Vagina (tissue), 2 donors: Measurements from ENCODE around the gene RFLNA. TPM values are rescaled to one million over a fixed set of nuclear protein-coding genes. Genes with fewer than 3 reads are reported as not detected.
A peak's percentile ranks its signal among the peaks of the same experiment; 100 is the strongest.

Experiments used
- DNase-seq, 2 donors: peaks; one replicate each; pipeline ENCODE4 v3.0.0-alpha.2; 2017; ENCODE audit errors: extremely low spot score in 2 of 2
- H3K27ac ChIP-seq: fragments of 200-600 bp; sonication (generic); one replicate; pipeline ENCODE4 v1.5.1; 2019
- H3K27me3 ChIP-seq: fragments of 200-600 bp; sonication (generic); one replicate; pipeline ENCODE4 v1.5.1; 2019
- H3K36me3 ChIP-seq, 2 donors: fragments of 200-600 bp; sonication (generic); one replicate each; pipeline ENCODE4 v1.5.1; 2017 to 2019
- H3K4me1 ChIP-seq: fragments of 200-600 bp; sonication (generic); one replicate; pipeline ENCODE4 v1.5.1; 2019
- H3K4me3 ChIP-seq, 2 donors: fragments of 200-600 bp; sonication (generic); 1 replicate in 1 of 2; 2 replicates in 1 of 2; pipeline ENCODE4 v1.5.1; 2016 to 2019
- H3K9me3 ChIP-seq: fragments of 200-600 bp; sonication (generic); one replicate; pipeline ENCODE4 v1.5.1; 2019
- POLR2A ChIP-seq, 2 donors: fragments of 450-650 bp; IDR thresholded peaks; one replicate each; pipeline ENCODE4 v1.6.1; 2017; ENCODE audit warnings: antibody characterized with exemption in 2 of 2, mild to moderate bottlenecking in 2 of 2, moderate library complexity in 2 of 2
- POLR2AphosphoS5 ChIP-seq, 2 donors: sonication (generic); formaldehyde crosslinking; IDR thresholded peaks; one replicate each; pipeline ENCODE4 v1.9.0; 2017; ENCODE audit warnings: antibody characterized with exemption in 2 of 2, mild to moderate bottlenecking in 2 of 2, low read depth in 1 of 2; ENCODE audit not compliant: insufficient read depth in 1 of 2
- intact Hi-C: fragments of 100-400 bp; cut with DNase I; formaldehyde crosslinking; loops from one replicate; pipeline ENCODE4 v1.15.1; 2023
- total RNA-seq: library from RNA; depleted of rRNA; stranded (reverse); fragments of >200 nt; gene quantifications from one replicate; pipeline ENCODE4 v1.2.3, GENCODE V29; 2016
- TF ChIP-seq, protein P1 (sequence below), 3 experiments: fragments of 450-650 bp in 2 of 3; fragments of 200-600 bp in 1 of 3; sonication (generic) in 1 of 3; IDR thresholded peaks; one replicate each; pipeline ENCODE4 v1.5.1; 2017 to 2019; ENCODE audit warnings: antibody characterized with exemption in 3 of 3, mild to moderate bottlenecking in 2 of 3, moderate library complexity in 2 of 3

The RFLNA gene
- total RNA-seq, 1 donor from 2014 or later, result 1.7 TPM

DNA sequence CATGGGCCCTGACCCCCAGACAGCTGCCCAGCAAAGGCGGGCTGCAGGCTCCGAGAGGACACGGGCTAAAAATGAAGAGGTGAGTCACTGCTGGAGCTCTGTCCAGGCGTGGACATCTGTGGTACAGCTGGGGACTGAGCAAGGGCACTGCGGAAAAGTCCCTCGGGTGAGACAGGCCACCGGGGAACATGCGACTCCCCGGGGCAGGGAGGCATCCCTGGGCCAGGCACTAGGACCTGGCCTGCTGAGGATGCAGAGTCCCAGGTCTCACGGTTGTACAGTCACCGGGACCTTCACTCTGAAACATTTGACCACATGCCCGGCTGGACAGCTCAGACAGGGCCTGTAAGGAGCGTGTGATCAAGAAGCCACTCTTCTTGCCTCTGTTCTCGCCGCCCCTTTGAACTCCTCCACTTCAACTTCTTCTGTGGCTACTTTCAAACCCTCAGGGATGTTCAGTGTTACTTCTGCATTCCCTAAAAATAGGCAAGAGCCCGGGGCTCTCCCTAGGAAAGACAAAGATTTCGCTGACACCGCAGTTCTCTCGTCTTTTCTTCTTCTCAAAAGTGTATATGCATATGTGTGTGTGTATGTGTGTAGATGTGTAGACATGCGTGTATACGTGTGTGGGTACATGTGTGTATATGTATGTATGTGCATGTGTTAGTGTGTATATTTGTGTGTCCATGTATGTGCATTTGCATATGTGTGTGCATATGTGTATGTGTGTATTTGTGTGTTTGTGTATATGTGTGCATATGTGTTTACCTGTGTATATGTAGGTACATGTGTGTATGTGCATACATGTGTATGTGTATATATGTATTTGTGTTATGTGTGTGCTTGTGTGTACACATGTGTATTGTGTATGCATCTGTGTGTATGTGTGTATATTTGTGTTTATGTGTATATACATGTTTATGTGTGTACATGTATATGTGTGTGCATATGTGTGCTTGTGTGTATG lies 5.0 kb upstream of the RFLNA start:
- peak in 1 of 2 donors; percentile 44 for TF ChIP-seq POLR2AphosphoS5 (IDR thresholded peaks at IDR 0.05; ENCODE audit: insufficient read depth in 1 of 2, low read depth in 1 of 2)
- no peak for TF ChIP-seq POLR2A (IDR thresholded peaks at IDR 0.05)
- Histone ChIP-seq H3K4me3 (no peak overlapping the region), H3K36me3 (no peaks in the 10 kb centered on the region), H3K9me3 (no peaks in the 10 kb centered on the region), H3K27ac (no peak overlapping the region), H3K4me1 (peaks cover 17% of the 10 kb centered on the region), H3K27me3 (no peaks in the 10 kb centered on the region)
- intact Hi-C loops, result no loop called here
- no peak for DNase-seq

DNA sequence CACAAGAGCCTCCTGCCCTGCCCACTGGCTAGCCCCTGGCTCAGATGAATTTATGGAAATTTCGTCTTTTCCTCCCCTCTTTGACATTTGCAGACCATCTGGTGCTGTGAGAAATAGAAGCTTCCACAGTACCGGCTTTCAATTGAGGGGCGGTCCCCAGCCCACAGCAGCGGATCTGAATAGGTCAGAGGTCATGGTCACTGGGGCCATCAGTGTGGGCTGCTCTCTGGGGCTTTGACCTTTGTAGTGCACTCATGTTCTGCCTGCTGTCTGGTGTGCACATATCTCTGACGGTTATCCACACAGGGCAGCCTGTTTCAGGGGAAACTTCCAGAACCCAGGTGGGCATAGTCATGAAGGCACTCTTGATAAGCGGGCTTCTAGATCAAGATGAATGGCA lies 2.5 kb upstream of the RFLNA start:
- intact Hi-C loops, result no loop called here
- TF ChIP-seq POLR2AphosphoS5 (IDR thresholded peaks at IDR 0.05; ENCODE audit: insufficient read depth in 1 of 2, low read depth in 1 of 2), result no peak
- no peak for DNase-seq
- no peaks in the 10 kb centered on the region for H3K27me3 ChIP-seq
- no peaks in the 10 kb centered on the region for H3K36me3 ChIP-seq
- peaks cover 29% of the 10 kb centered on the region for H3K4me1 ChIP-seq
- no peaks in the 10 kb centered on the region for H3K9me3 ChIP-seq
- no peak overlapping the region for H3K4me3 ChIP-seq
- H3K27ac ChIP-seq, result no peak overlapping the region

DNA sequence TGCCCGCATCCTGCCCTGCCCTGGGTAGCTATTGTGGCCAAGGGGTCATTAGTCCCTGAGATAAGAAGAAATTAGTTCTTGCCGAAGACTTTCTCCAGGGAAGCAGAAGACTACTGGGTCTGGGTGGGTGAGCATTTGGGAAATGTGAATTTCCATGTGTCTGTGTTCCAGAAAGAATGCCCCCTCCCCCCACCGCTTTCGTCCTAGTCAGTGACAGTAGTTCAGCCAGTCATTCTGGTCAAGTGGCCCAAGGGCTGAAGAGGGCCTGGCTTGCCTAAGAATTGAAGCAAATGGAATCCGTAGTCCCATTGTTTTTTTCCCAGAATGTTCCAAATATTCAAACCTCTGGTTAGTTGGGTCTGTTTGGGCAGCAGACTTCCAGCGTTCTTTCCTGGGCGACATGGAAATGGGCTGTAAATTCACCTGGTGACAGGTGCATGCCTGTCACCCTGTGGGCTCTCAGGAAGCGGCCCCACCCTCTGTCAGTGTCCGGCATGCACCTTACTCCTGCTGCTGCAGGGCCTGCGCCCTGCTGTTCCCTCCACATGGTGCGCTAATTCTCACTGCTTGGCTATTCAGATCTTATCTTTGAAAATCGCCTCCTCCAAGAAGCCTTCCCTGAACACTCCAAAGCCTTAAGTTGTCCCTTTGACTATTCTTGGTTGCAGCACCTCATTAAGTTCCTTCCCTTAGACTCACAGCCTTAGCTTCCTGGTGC lies 1.4 kb upstream of the RFLNA start:
- Histone ChIP-seq H3K36me3 (no peaks in the 10 kb centered on the region), H3K27ac (no peak overlapping the region), H3K4me3 (no peak overlapping the region), H3K9me3 (no peaks in the 10 kb centered on the region), H3K27me3 (no peaks in the 10 kb centered on the region), H3K4me1 (peaks cover 29% of the 10 kb centered on the region)
- intact Hi-C loops, result no loop called here
- no peak for TF ChIP-seq POLR2A (IDR thresholded peaks at IDR 0.05)
- TF ChIP-seq POLR2AphosphoS5 (IDR thresholded peaks at IDR 0.05; ENCODE audit: insufficient read depth in 1 of 2, low read depth in 1 of 2), result no peak
- TF ChIP-seq, protein P1, sequence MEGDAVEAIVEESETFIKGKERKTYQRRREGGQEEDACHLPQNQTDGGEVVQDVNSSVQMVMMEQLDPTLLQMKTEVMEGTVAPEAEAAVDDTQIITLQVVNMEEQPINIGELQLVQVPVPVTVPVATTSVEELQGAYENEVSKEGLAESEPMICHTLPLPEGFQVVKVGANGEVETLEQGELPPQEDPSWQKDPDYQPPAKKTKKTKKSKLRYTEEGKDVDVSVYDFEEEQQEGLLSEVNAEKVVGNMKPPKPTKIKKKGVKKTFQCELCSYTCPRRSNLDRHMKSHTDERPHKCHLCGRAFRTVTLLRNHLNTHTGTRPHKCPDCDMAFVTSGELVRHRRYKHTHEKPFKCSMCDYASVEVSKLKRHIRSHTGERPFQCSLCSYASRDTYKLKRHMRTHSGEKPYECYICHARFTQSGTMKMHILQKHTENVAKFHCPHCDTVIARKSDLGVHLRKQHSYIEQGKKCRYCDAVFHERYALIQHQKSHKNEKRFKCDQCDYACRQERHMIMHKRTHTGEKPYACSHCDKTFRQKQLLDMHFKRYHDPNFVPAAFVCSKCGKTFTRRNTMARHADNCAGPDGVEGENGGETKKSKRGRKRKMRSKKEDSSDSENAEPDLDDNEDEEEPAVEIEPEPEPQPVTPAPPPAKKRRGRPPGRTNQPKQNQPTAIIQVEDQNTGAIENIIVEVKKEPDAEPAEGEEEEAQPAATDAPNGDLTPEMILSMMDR (IDR thresholded peaks at IDR 0.05), result no peak
- no peak for DNase-seq

DNA sequence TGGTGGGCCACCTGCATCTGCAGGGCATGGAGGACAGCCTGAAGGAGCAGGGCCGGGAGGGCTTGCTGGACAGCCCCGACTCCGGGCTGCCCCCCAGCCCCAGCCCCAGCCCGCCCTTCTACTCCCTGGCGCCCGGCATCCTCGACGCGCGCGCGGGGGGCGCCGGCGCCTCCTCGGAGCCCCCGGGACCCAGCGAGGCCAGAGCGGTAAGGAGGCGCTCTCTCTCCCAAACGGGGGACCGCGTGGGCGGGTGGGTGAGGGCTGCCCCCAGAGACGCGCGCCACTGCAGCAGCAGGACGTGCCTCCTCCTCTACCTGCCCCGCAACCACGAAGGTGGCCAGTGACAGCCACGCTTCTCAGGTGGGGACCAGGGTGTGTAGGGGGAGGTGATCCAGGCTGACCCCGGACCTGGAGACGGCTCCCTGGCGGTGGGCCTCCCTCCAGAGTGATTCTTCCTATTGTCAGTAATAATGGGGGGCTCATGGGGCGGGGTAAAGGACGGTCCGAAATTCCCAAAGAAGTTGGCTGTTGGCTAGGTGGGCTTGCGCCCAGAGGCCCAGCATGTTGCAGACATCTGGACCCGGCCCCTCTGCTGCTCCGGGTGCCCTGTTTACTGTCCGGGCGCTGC lies 652 bp downstream of the RFLNA start:
- Histone ChIP-seq H3K9me3 (no peaks in the 10 kb centered on the region), H3K27ac (no peak overlapping the region)
- TF ChIP-seq, protein P1 (IDR thresholded peaks at IDR 0.05), result no peak
- TF ChIP-seq POLR2AphosphoS5 (IDR thresholded peaks at IDR 0.05; ENCODE audit: insufficient read depth in 1 of 2, low read depth in 1 of 2) (no peak), POLR2A (IDR thresholded peaks at IDR 0.05) (no peak)

DNA sequence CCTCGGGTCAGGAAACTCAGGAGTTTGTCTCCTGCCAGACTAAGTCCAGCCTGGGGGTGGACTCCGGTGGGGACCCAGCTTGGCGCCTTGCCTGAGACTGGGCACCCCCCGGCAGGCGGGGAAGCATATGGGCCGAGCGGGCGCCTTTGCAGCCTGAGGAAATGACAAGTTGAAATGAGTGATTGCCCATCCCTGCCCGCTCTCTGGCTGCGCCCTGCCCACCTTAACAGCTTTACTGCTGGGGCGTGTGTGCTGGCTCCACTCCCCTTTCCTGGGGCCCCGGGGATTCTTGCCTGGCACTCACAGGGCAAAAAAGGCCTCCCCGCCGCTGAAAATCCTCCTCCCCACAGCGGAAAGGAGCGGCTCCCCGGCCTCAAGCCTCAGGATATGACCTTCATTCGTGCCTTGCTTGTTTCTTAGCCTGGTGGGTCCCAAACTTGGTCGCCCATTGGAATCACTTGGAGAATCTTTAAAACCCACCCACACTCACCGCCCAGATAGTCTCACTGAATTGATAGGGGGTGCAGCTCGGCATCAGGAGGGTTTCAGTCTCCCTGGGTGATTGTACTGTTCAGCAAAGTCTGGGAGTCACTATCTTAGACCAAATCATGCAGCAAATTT lies 1.5 kb downstream of the RFLNA start:
- peak overlapping the region in 1 of 2 donors; percentile 22 for H3K4me3 ChIP-seq
- DNase-seq, result no peak
- H3K27ac ChIP-seq, result no peak overlapping the region
- TF ChIP-seq POLR2AphosphoS5 (IDR thresholded peaks at IDR 0.05; ENCODE audit: insufficient read depth in 1 of 2, low read depth in 1 of 2) (no peak), POLR2A (IDR thresholded peaks at IDR 0.05) (no peak)
- TF ChIP-seq, protein P1 (IDR thresholded peaks at IDR 0.05), result no peak
- intact Hi-C loops, result no loop called here
- H3K9me3 ChIP-seq, result no peaks in the 10 kb centered on the region
- peaks cover 17% of the 10 kb centered on the region for H3K4me1 ChIP-seq
- no peaks in the 10 kb centered on the region for H3K27me3 ChIP-seq
- no peaks in the 10 kb centered on the region for H3K36me3 ChIP-seq

More for the DNA sequence above, 652 bp downstream of the RFLNA start:
- Histone ChIP-seq H3K4me3 (peak overlapping the region; percentile 36 to 57), H3K27me3 (no peaks in the 10 kb centered on the region), H3K36me3 (no peaks in the 10 kb centered on the region), H3K4me1 (peaks cover 17% of the 10 kb centered on the region)
- DNase-seq, result no peak
- intact Hi-C loops, result no loop called here
